Adrenal gland (tissue), 12 donors: Measurements from ENCODE around the gene SACM1L. TPM values are rescaled to one million over a fixed set of nuclear protein-coding genes. Genes with fewer than 3 reads are reported as not detected.
A peak's percentile ranks its signal among the peaks of the same experiment; 100 is the strongest.

Source experiments
- DNase-seq, 7 donors: peaks; one replicate each; pipeline ENCODE4 v3.0.0-alpha.2; 2019 to 2020
- H3K27ac ChIP-seq, 5 donors: fragments of 200-600 bp; sonication (generic) in 4 of 5; 1 replicate in 3 of 5; 2 replicates in 2 of 5; pipeline versions ENCODE4 v1.5.1 to v1.8.0; 2016 to 2020; ENCODE audit warnings: mild to moderate bottlenecking in 1 of 5
- H3K27me3 ChIP-seq: fragments of 200-600 bp; 2 replicates; pipeline ENCODE4 v1.8.0; 2021
- H3K36me3 ChIP-seq, 2 donors: fragments of 200-600 bp; replicated peaks in 1 of 2; 1 replicate in 1 of 2; 2 replicates in 1 of 2; pipeline versions ENCODE4 v1.5.1 to v1.8.0; 2018 to 2022
- H3K4me1 ChIP-seq, 2 donors: fragments of 200-600 bp; replicated peaks in 1 of 2; 1 replicate in 1 of 2; 2 replicates in 1 of 2; pipeline versions ENCODE4 v1.5.1 to v1.8.0; 2018 to 2021
- H3K4me3 ChIP-seq, 4 donors: fragments of 200-600 bp; sonication (generic) in 3 of 4; one replicate each; pipeline ENCODE4 v1.5.1; 2016 to 2018
- H3K9me3 ChIP-seq, 3 donors: fragments of 200-600 bp; sonication (generic) in 1 of 3; replicated peaks in 1 of 3; 1 replicate in 2 of 3; 2 replicates in 1 of 3; pipeline versions ENCODE4 v1.5.1 to v1.8.0; 2016 to 2021
- POLR2A ChIP-seq, 2 donors: fragments of 450-650 bp; IDR thresholded peaks; one replicate each; pipeline ENCODE4 v1.6.1; 2017; ENCODE audit warnings: antibody characterized with exemption in 2 of 2, mild to moderate bottlenecking in 2 of 2, moderate library complexity in 1 of 2
- WGBS, 4 donors: extraction: QIAGEN DNeasy Blood & Tissue Kit in 2 of 4; methylation state at CpG; one replicate each; pipeline versions ENCODE4 v1.1.5 to v1.1.7; 2013 to 2017; 5-methylcytosine and 5-hydroxymethylcytosine counted together
- intact Hi-C, 2 donors: fragments of 100-400 bp; cut with DNase I; formaldehyde crosslinking; loops; one replicate each; pipeline versions ENCODE4 v1.14.1 to v1.15.0; 2022 to 2023
- polyA plus RNA-seq, 3 donors: library from polyadenylated mRNA; stranded (reverse); fragments of 200-250 nt in 2 of 3; fragments of 350-450 nt in 1 of 3; fragmentation: Illumina TruSeq in 1 of 3; extraction: RNeasy Lipid Tissue Mini Kit (QIAGEN cat#74804) in 1 of 3; gene quantifications; one replicate each; pipeline ENCODE4 v1.2.3, GENCODE V29; 2013 to 2014
- total RNA-seq, 9 donors: library from RNA; depleted of rRNA in 4 of 9; stranded (reverse); fragments of >200 nt in 4 of 9; fragments of 120-200 nt in 1 of 9; fragmentation: NEBNext Ultra II Directional in 1 of 9; extraction: Animal tissue kit (Norgen Biotek cat#: 25700) in 1 of 9; gene quantifications; one replicate each; pipeline versions ENCODE4 v1.1.0 to v1.2.4, GENCODE V29; 2013 to 2023
- TF ChIP-seq, protein P1 (sequence below), 6 experiments: fragments of 450-650 bp in 4 of 6; fragments of 200-600 bp in 2 of 6; sonication (generic) in 1 of 6; IDR thresholded peaks; 1 replicate in 5 of 6; 2 replicates in 1 of 6; pipeline versions ENCODE4 v1.5.1 to v1.8.0; 2016 to 2021; ENCODE audit warnings: antibody characterized with exemption in 6 of 6, mild to moderate bottlenecking in 2 of 6, moderate library complexity in 1 of 6
- donor health status: healthy with polysubstance abuse.
- donor health status: Bipolar disorder and iron deficiency.
- donor health status: DM: yes; HTN: yes; CAD: no.
- donor health status: DM: no; HTN: no; CAD: no.
- donor health status: DM: no; HTN: no; CAD: no.
- donor health status: DM: yes; HTN: yes; CAD: no.

The SACM1L gene
- total and polyA plus RNA-seq, 12 donors: 22.5 to 63.2 (median 44.8) TPM

DNA sequence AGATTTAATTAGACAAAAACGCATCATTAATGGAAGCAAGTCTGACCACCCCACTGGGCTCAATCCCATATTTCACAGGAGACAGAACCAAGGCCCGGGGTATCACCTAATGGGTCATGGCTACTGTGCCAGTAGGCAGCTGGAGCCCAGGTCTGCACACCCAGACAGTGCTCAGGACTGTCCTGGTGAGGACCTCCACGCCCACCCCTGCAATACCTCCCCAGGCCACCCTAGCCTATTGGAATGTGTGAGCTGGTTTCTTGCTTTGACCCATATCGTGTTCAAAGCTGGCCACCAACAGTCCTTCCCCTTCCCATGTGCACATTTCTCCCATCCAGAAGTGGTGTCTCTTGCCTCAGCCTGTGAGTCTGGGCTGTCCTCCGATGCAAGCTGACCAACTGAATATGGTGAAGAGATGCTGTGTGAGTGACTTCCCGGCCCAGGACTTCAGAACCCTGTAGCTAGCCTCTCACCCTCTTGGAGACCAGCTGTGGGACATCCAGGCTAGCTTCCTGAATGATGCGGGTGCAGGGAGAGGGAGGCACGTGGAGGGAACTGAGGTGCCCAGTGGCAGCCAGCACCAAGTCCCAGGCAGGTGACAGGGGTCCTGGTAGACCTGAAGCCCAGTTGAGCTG, 88.0 kb downstream of the SACM1L start:
- Histone ChIP-seq H3K9me3 (no peaks in the 10 kb centered on the region), H3K4me3 (no peak overlapping the region), H3K36me3 (no peaks in the 10 kb centered on the region), H3K27ac (no peak overlapping the region), H3K4me1 (no peaks in the 10 kb centered on the region), H3K27me3 (no peaks in the 10 kb centered on the region)
- DNase-seq: peak in 1 of 7 donors; percentile 20
- 74 to 89% (median 86%) methylated on average over 7 to 8 of the region's 8 CpGs for WGBS, 4 donors
- intact Hi-C loops: no loop called here
- TF ChIP-seq, protein P1, sequence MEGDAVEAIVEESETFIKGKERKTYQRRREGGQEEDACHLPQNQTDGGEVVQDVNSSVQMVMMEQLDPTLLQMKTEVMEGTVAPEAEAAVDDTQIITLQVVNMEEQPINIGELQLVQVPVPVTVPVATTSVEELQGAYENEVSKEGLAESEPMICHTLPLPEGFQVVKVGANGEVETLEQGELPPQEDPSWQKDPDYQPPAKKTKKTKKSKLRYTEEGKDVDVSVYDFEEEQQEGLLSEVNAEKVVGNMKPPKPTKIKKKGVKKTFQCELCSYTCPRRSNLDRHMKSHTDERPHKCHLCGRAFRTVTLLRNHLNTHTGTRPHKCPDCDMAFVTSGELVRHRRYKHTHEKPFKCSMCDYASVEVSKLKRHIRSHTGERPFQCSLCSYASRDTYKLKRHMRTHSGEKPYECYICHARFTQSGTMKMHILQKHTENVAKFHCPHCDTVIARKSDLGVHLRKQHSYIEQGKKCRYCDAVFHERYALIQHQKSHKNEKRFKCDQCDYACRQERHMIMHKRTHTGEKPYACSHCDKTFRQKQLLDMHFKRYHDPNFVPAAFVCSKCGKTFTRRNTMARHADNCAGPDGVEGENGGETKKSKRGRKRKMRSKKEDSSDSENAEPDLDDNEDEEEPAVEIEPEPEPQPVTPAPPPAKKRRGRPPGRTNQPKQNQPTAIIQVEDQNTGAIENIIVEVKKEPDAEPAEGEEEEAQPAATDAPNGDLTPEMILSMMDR (IDR thresholded peaks at IDR 0.05): no peak
- TF ChIP-seq POLR2A (IDR thresholded peaks at IDR 0.05): no peak

DNA sequence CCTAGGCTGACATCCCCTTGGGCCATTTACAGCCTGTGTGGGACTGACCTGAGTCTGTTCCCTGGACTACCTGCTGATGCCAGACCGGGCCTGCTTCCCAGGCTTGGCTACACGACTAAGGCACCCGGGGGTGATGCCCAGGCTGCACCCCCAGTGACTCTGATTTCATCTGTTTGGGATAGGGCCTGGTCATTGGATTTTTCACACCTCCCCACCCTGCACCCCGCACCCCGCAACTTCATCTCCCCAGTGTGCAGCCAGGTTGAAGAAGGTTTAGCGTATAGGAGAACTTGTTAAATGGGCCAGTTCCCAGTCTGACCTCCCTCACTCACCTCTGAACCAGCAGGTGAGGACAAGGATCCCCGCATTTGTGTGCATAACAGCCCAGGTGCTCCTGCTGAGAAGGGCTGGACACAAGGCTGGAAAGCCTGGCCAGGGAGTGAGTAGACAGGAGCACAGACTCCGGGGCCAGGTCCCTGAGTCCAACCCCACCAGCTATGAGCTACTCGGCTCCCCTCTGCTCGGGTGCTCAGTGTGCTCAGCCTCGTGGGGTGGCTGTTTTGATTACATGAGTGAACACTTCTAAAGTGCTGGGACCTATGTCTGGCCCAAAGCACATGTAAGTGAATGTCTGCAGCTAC, 88.7 kb downstream of the SACM1L start:
- Histone ChIP-seq H3K4me3 (no peak overlapping the region), H3K27ac (no peak overlapping the region), H3K27me3 (no peaks in the 10 kb centered on the region), H3K36me3 (no peaks in the 10 kb centered on the region), H3K4me1 (no peaks in the 10 kb centered on the region), H3K9me3 (no peaks in the 10 kb centered on the region)
- WGBS, 4 donors: 69 to 96% (median 90%) methylated on average over 9 to 11 of the region's 11 CpGs
- peak in 1 of 7 donors; percentile 7 for DNase-seq
- intact Hi-C loops: no loop called here
- TF ChIP-seq, protein P1 (IDR thresholded peaks at IDR 0.05): no peak
- no peak for TF ChIP-seq POLR2A (IDR thresholded peaks at IDR 0.05)

DNA sequence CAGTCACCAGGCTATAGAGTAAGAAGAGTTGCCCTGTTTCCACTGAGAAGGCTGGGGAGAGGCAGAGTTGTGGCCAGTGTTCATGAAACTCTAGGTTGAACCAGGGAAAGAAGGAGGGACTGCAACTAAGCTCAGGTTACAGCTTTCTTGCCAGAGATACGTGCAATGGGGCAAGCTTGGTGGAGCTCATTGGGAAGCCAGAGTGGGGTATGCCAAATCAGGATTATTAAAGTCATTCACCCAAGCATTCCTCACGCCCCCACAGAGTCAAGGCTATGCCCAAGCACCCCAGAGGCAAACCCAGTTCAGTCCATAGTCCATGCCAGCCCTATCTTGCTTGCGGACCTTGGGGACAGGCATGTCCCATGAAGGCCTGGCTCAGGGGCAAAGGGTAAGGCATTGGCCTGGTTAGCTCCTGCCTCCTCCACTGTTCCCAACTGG, 89.6 kb downstream of the SACM1L start:
- no peaks in the 10 kb centered on the region for H3K27me3 ChIP-seq
- 74 to 91% (median 85%) methylated on average over 2 to 3 of the region's 3 CpGs for WGBS, 4 donors

DNA sequence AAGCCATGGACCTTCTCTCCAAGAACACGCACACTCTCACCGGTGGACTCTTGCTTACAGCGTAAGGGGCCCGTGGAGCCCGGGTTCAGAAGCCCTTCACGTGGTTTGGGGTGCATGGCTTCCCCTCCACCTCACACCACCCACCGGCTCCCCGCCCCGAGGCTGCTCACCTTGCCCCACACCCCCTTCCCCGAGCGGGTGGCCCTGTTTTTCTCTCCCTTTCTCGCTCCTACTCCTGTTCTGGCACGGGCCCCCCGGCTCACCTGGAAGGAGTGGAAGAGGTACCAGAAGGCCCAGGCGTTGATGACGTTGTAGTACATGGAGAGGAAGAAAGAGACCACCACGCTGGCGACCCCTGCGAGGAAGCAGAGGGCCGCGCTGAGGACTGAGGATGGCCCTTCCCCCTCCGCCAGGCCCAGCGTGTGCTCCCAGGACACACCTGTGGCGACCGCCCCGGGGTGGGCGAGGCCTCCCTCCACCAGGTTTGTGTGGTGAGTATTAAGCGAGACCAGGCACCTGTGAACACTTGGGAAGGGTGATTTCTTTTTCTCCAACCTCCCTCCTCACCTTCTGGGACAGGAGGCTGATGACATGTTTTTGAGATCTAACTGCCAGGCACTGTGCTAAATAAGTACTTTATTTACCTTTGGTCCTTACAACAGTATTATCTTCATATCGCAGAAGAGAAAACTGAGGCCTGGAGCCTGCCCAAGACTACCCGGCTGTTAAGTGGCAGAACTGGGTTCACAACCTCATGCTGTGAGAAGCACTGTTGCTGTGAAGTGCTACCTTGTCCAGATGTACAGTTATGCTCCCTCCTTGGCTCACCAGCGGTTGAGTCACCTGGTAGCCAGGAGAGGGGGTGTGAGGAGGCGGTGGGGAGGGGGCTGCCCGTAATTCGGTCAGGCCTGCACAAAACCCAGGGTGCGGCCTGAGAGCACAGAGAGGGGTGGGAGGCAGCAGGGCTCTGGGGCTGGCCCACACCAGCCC, 90.8 kb downstream of the SACM1L start:
- no peak overlapping the region for H3K27ac ChIP-seq
- no peaks in the 10 kb centered on the region for H3K27me3 ChIP-seq
- no peak for TF ChIP-seq POLR2A (IDR thresholded peaks at IDR 0.05)
- no peaks in the 10 kb centered on the region for H3K9me3 ChIP-seq
- no peaks in the 10 kb centered on the region for H3K36me3 ChIP-seq
- intact Hi-C loops: no loop called here
- H3K4me3 ChIP-seq: no peak overlapping the region
- peak in 1 of 7 donors; percentile 11 for DNase-seq
- no peaks in the 10 kb centered on the region for H3K4me1 ChIP-seq
- 88 to 90% (median 88%) methylated on average over 26 to 35 of the region's 35 CpGs for WGBS, 4 donors

More for the DNA sequence above, 89.6 kb downstream of the SACM1L start:
- Histone ChIP-seq H3K36me3 (no peaks in the 10 kb centered on the region), H3K4me3 (no peak overlapping the region), H3K27ac (no peak overlapping the region), H3K9me3 (no peaks in the 10 kb centered on the region), H3K4me1 (no peaks in the 10 kb centered on the region)
- DNase-seq: peak in 1 of 7 donors; percentile 3
- TF ChIP-seq POLR2A (IDR thresholded peaks at IDR 0.05): no peak
- intact Hi-C loops: no loop called here

DNA sequence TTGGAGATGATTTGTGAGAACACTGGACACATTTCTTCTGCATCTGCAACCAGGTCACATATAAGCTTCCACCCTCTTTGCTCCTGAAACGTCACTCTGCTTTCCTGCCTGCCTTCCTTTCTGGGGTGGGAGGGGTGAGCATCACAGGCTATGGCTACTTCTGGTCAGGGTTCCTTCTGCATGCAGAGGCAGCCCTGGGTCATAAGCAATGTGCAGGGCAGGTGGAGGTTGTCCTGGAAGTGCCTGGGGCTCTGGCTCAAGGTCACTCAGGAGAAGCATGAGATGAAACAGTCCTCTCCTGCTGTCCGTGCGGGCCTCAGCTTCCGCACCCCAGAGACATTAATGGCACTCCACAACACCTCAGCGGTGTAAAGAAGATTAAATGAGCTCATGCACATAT, 92.1 kb downstream of the SACM1L start:
- peak in 1 of 7 donors; percentile 10 for DNase-seq
- H3K4me1 ChIP-seq: no peaks in the 10 kb centered on the region
- no peaks in the 10 kb centered on the region for H3K27me3 ChIP-seq
- H3K36me3 ChIP-seq: no peaks in the 10 kb centered on the region
- no peak overlapping the region for H3K4me3 ChIP-seq
- H3K27ac ChIP-seq: no peak overlapping the region
- no peaks in the 10 kb centered on the region for H3K9me3 ChIP-seq
- no peak for TF ChIP-seq POLR2A (IDR thresholded peaks at IDR 0.05)
- TF ChIP-seq, protein P1 (IDR thresholded peaks at IDR 0.05): no peak
- intact Hi-C loops: no loop called here
- 73 to 83% (median 78%) methylated on average over 3 to 5 of the region's 5 CpGs for WGBS, 4 donors
